GM12878 (cell line): ENCODE data around the gene CARD19. TPM values are rescaled to one million over a fixed set of nuclear protein-coding genes. Genes with fewer than 3 reads are reported as not detected.

Experiments
- ATAC-seq: fragments of 200-7000 bp; cut with Tn5 transposase; 3 replicates; pipeline ENCODE4 v1.9.1; 2020; ENCODE audit warnings: mild to moderate bottlenecking, moderate library complexity
- BruUV-seq: library from RNA; stranded (reverse); fragments of 400-500 nt; replicated peaks from 2 replicates; lab custom pipeline; 2021; lab: Mats Ljungman, UMichigan
- CTCF ChIA-PET: fragments of 300-600 bp; sonication (Branson Sonifier 250); formaldehyde crosslinking; extraction: SDS; loops from one replicate; lab custom pipeline; 2021; ENCODE audit warnings: inconsistent platforms; lab: Yijun Ruan, JAX
- POLR2A ChIA-PET: fragments of 350-600 bp; formaldehyde crosslinking; extraction: SDS; loops from one replicate; lab custom pipeline; 2021; ENCODE audit warnings: inconsistent platforms; lab: Charles Lee
- RAD21 ChIA-PET: fragments of 300-600 bp; sonication (Branson Sonifier 250); formaldehyde crosslinking; loops from one replicate; lab custom pipeline; 2023; ENCODE audit warnings: antibody characterized with exemption; ENCODE audit not compliant: unreplicated experiment; lab: Charles Lee
- SMC1A ChIA-PET: fragments of 300-600 bp; sonication (Branson Sonifier 250); formaldehyde crosslinking; loops from one replicate; lab custom pipeline; 2023; ENCODE audit not compliant: unreplicated experiment, uncharacterized antibody; lab: Charles Lee
- DNase-seq: peaks from one replicate; pipeline ENCODE4 v3.0.0-alpha.2; 2011; ENCODE audit warnings: low read depth, low spot score
- FAIRE-seq: peaks from 3 replicates; lab custom pipeline; 2011; peaks lifted over from hg19 to GRCh38; lab: Jason Lieb, UNC
- H2AFZ ChIP-seq: 2 replicates; pipeline ENCODE4 v1.6.0; 2011; ENCODE audit warnings: low read depth, low read length, control low read depth; ENCODE audit not compliant: control insufficient read depth
- H3K27ac ChIP-seq: 2 replicates; pipeline ENCODE4 v1.5.1; 2011; ENCODE audit warnings: control low read depth; ENCODE audit not compliant: control insufficient read depth, insufficient read depth
- H3K27me3 ChIP-seq, 2 experiments: replicated peaks in 1 of 2; 2 replicates each; pipeline versions ENCODE4 v1.6.0 to v1.6.1; 2011; ENCODE audit warnings: low read length in 1 of 2; ENCODE audit not compliant: control insufficient read depth in 2 of 2, insufficient read depth in 2 of 2
- H3K36me3 ChIP-seq, 2 experiments: 2 replicates each; pipeline ENCODE4 v1.5.1; 2011; ENCODE audit warnings: low read length in 1 of 2; ENCODE audit not compliant: control insufficient read depth in 2 of 2, insufficient read depth in 2 of 2
- H3K4me1 ChIP-seq: 2 replicates; pipeline ENCODE4 v1.6.1; 2011; ENCODE audit warnings: mild to moderate bottlenecking, low read length, moderate library complexity, mixed read lengths; ENCODE audit not compliant: control insufficient read depth, insufficient read depth
- H3K4me2 ChIP-seq: 2 replicates; pipeline ENCODE4 v1.6.0; 2011; ENCODE audit warnings: control low read depth; ENCODE audit not compliant: control insufficient read depth, insufficient read depth
- H3K4me3 ChIP-seq: fragments of 200-600 bp; sonication (generic); 2 replicates; pipeline ENCODE4 v1.5.1; 2016
- H3K79me2 ChIP-seq: 2 replicates; pipeline ENCODE4 v1.6.0; 2011; ENCODE audit warnings: low read length; ENCODE audit not compliant: control insufficient read depth, insufficient read depth
- H3K9ac ChIP-seq: 2 replicates; pipeline ENCODE4 v1.8.0; 2011; ENCODE audit warnings: low read length, control low read depth, mixed read lengths; ENCODE audit not compliant: control insufficient read depth, insufficient read depth
- H3K9me3 ChIP-seq: replicated peaks from 3 replicates; pipeline ENCODE4 v1.5.1; 2011; ENCODE audit warnings: mild to moderate bottlenecking, low read length; ENCODE audit not compliant: control insufficient read depth, insufficient read depth
- H4K20me1 ChIP-seq: 2 replicates; pipeline ENCODE4 v1.6.0; 2011; ENCODE audit not compliant: control insufficient read depth, insufficient read depth
- BCL11A ChIP-seq: IDR thresholded peaks from 2 replicates; pipeline ENCODE4 v1.6.1; 2011; ENCODE audit warnings: low read depth, low read length
- FOXM1 ChIP-seq: IDR thresholded peaks from 2 replicates; pipeline ENCODE4 v1.6.1; 2012; ENCODE audit warnings: low read depth, mild to moderate bottlenecking, inconsistent platforms, low read length, moderate library complexity
- GABPA ChIP-seq: IDR thresholded peaks from 2 replicates; pipeline ENCODE4 v1.6.1; 2014; ENCODE audit warnings: antibody characterized with exemption, low read depth, mild to moderate bottlenecking, inconsistent platforms
- RAD51 ChIP-seq: fragments of 450-650 bp; IDR thresholded peaks from 2 replicates; pipeline ENCODE4 v1.6.1; 2016; ENCODE audit warnings: moderate library complexity, mild to moderate bottlenecking, inconsistent platforms
- SIX5 ChIP-seq: IDR thresholded peaks from 2 replicates; pipeline ENCODE4 v1.6.1; 2011; ENCODE audit warnings: mild to moderate bottlenecking, low read depth, low read length, moderate library complexity; ENCODE audit not compliant: severe bottlenecking
- SMAD5 ChIP-seq: IDR thresholded peaks from 2 replicates; pipeline ENCODE4 v1.6.1; 2016; ENCODE audit warnings: antibody characterized with exemption, low read depth
- TBL1XR1 ChIP-seq: IDR thresholded peaks from 2 replicates; pipeline ENCODE4 v1.6.1; 2012; ENCODE audit warnings: low read depth, low read length, improper control_type of control experiment
- TCF7 ChIP-seq: IDR thresholded peaks from 2 replicates; pipeline ENCODE4 v1.6.1; 2014; ENCODE audit warnings: antibody characterized with exemption, borderline replicate concordance
- WRNIP1 ChIP-seq: IDR thresholded peaks from 2 replicates; pipeline ENCODE4 v1.6.1; 2011; ENCODE audit warnings: low read depth, low read length, improper control_type of control experiment, borderline replicate concordance
- YBX1 ChIP-seq: fragments of 450-650 bp; IDR thresholded peaks from 2 replicates; pipeline ENCODE4 v1.6.1; 2016; ENCODE audit warnings: antibody characterized with exemption
- ZBTB40 ChIP-seq: fragments of 450-650 bp; IDR thresholded peaks from 2 replicates; pipeline ENCODE4 v1.6.1; 2016; ENCODE audit warnings: mild to moderate bottlenecking, moderate library complexity, borderline replicate concordance
- ZNF622 ChIP-seq: fragments of 450-650 bp; IDR thresholded peaks from 2 replicates; pipeline ENCODE4 v1.6.1; 2017; ENCODE audit warnings: mild to moderate bottlenecking, inconsistent platforms
- WGBS: methylation state at CpG from one replicate; pipeline ENCODE4 v1.1.6; 2016; ENCODE audit warnings: low lambda C conversion rate; ENCODE audit not compliant: insufficient replicate concordance, insufficient coverage; ENCODE audit errors: missing lambda C conversion rate; 5-methylcytosine and 5-hydroxymethylcytosine counted together
- in situ Hi-C: fragments of 300-500 bp; cut with MboI; formaldehyde crosslinking; loops from 9 replicates; pipeline ENCODE4 v1.14.3; 2018; ENCODE audit warnings: mixed read lengths
- intact Hi-C: fragments of 100-400 bp; cut with micrococcal nuclease; formaldehyde crosslinking; loops from one replicate; pipeline ENCODE4 v1.14.2; 2022; ENCODE audit not compliant: unreplicated experiment
- polyA plus RNA-seq, 11 experiments: library from polyadenylated mRNA; depleted of rRNA in 4 of 11; unstranded in 6 of 11; stranded (reverse) in 5 of 11; fragments of >200 nt; fragmentation: Nextera tagmentation in 4 of 11; fragmentation: Illumina TruSeq in 1 of 11; extraction: Ambion mirVana in 4 of 11; extraction: Trizol in 1 of 11; gene quantifications; 1 replicate in 1 of 11; 2 replicates in 10 of 11; pipeline versions ENCODE4 v1.2.1 to v1.2.3, GENCODE V29; 2011 to 2016; ENCODE audit warnings: inconsistent platforms in 2 of 11, missing spikeins in 2 of 11, low read depth in 1 of 11
- total RNA-seq, 4 experiments: library from RNA; depleted of rRNA in 3 of 4; stranded (reverse); fragments of >200 nt in 3 of 4; fragmentation: Illumina TruSeq in 1 of 4; extraction: Trizol in 1 of 4; gene quantifications; 2 replicates each; pipeline versions ENCODE4 v1.2.1 to v1.2.3, GENCODE V29; 2013 to 2021

Gene CARD19
- total and polyA plus RNA-seq, 10 of the 15 experiments (the other 5 are each of a cell fraction or from before 2014, with no cell fraction given): 0.61 to 41.6 (median 19.9) TPM

- peaks cover 29% of the 10 kb centered on the region for H3K4me1 ChIP-seq
- H3K9ac ChIP-seq: no peak overlapping the region
- FAIRE-seq (no peak), ATAC-seq (no peak), DNase-seq (no peak)
- peaks cover 4 to 6% of the 10 kb centered on the region in 2 experiments; a peak in 3 of 4 replicates for H3K36me3 ChIP-seq
- 100% methylated on average over 2 of the region's 3 CpGs for WGBS
- no peak overlapping the region for H3K4me3 ChIP-seq
- H3K9me3 ChIP-seq: no peaks in the 10 kb centered on the region
- H3K4me2 ChIP-seq: no peak overlapping the region
- no peak overlapping the region for H2AFZ ChIP-seq
- ChIA-PET SMC1A (interaction anchor here (1.4 kb wide), 1 partner anchor 28 kb away, joined by 3 read pairs; no protein-coding TSS in a partner anchor), RAD21 (interaction anchor here (1.3 kb wide), 1 partner anchor 63 kb away, joined by 5 read pairs; no protein-coding TSS in a partner anchor), CTCF (interaction anchor here (1.1 to 2.8 kb wide), 6 partner anchors 38 to 114 kb away, joined by 3 to 15 read pairs (median 5); no protein-coding TSS in a partner anchor), POLR2A (interaction anchor here (0.9 to 1.1 kb wide), 2 partner anchors 10 to 24 kb away, joined by 3 read pairs; no protein-coding TSS in a partner anchor)
- H3K79me2 ChIP-seq: peaks cover 31% of the 10 kb centered on the region
- H3K27ac ChIP-seq: no peak overlapping the region
- no peaks in the 10 kb centered on the region for H3K27me3 ChIP-seq
- TF ChIP-seq FOXM1 (no peak), SIX5 (no peak), ZBTB40 (no peak), TBL1XR1 (no peak), TCF7 (no peak), GABPA (no peak), SMAD5 (no peak), BCL11A (no peak), ZNF622 (no peak), RAD51 (no peak), WRNIP1 (no peak), YBX1 (no peak)
- in situ Hi-C loops: no loop called here
- BruUV-seq: no TSS peak
- intact Hi-C loops: no loop called here
- H4K20me1 ChIP-seq: no peaks in the 10 kb centered on the region
These were observed 28.9 kb upstream of the CARD19 start for GRCh38 chr9:93066978-93067603.
